ENCODE measurements around the gene EVI2B.
"Not testable (repeated sequence)": the region's sequence is repeated elsewhere in the genome, so short reads cannot be mapped to it uniquely, and the experiment has no call there.

DNA sequence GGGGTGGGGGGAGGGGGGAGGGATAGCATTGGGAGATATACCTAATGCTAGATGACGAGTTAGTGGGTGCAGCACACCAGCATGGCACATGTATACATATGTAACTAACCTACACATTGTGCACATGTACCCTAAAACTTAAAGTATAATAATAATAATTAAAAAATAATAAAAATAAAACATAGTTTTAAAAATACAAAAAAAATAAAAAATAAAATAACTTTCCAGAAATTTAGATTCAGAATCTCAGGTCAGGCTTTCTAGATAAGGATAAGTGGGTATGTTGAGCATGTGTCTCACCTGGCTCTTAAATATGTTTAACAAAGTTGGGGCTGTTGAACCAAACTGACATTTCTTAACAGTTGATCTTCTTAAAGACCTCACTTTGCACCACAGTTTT is 25.9 kb downstream of the EVI2B start:
- TF ChIP-seq, protein P1, sequence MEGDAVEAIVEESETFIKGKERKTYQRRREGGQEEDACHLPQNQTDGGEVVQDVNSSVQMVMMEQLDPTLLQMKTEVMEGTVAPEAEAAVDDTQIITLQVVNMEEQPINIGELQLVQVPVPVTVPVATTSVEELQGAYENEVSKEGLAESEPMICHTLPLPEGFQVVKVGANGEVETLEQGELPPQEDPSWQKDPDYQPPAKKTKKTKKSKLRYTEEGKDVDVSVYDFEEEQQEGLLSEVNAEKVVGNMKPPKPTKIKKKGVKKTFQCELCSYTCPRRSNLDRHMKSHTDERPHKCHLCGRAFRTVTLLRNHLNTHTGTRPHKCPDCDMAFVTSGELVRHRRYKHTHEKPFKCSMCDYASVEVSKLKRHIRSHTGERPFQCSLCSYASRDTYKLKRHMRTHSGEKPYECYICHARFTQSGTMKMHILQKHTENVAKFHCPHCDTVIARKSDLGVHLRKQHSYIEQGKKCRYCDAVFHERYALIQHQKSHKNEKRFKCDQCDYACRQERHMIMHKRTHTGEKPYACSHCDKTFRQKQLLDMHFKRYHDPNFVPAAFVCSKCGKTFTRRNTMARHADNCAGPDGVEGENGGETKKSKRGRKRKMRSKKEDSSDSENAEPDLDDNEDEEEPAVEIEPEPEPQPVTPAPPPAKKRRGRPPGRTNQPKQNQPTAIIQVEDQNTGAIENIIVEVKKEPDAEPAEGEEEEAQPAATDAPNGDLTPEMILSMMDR (conservative IDR thresholded peaks at IDR 0.05; ENCODE audit: low read length): not testable (repeated sequence)
- not testable (repeated sequence) for TF ChIP-seq EZH2phosphoT487 (IDR thresholded peaks at IDR 0.05; ENCODE audit: borderline replicate concordance, low read depth, low read length)

All from OCI-LY7 (cell line).